Upper lobe of right lung (tissue), 1 donor: ENCODE data around the gene SSNA1. TPM values are rescaled to one million over a fixed set of nuclear protein-coding genes. Genes with fewer than 3 reads are reported as not detected.

Experiments used
- ATAC-seq: fragments of 200-7000 bp; cut with Tn5 transposase; one replicate; pipeline ENCODE4 v1.9.1; 2020; ENCODE audit warnings: mild to moderate bottlenecking, moderate library complexity
- DNase-seq: peaks from one replicate; pipeline ENCODE4 v3.0.0-alpha.2; 2020
- H3K27ac ChIP-seq: fragments of 200-600 bp; one replicate; pipeline ENCODE4 v1.8.0; 2022
- H3K27me3 ChIP-seq: fragments of 200-600 bp; one replicate; pipeline ENCODE4 v1.8.0; 2022; ENCODE audit warnings: mild to moderate bottlenecking
- H3K36me3 ChIP-seq: fragments of 200-600 bp; one replicate; pipeline ENCODE4 v1.8.0; 2022
- H3K4me1 ChIP-seq: fragments of 200-600 bp; one replicate; pipeline ENCODE4 v1.8.0; 2022
- H3K4me3 ChIP-seq: fragments of 200-600 bp; one replicate; pipeline ENCODE4 v1.8.0; 2022; ENCODE audit warnings: mild to moderate bottlenecking
- H3K9me3 ChIP-seq: fragments of 200-600 bp; one replicate; pipeline ENCODE4 v1.8.0; 2022
- intact Hi-C: fragments of 100-400 bp; cut with DNase I; formaldehyde crosslinking; loops from one replicate; pipeline ENCODE4 v1.11.0; 2022
- total RNA-seq: library from RNA; stranded (reverse); fragmentation: NEBNext Ultra II Directional; extraction: Animal tissue kit (Norgen Biotek cat#: 25700); gene quantifications from one replicate; pipeline ENCODE4 v1.2.1, GENCODE V29; 2021
- TF ChIP-seq, protein P1 (sequence below): fragments of 200-600 bp; IDR thresholded peaks from one replicate; pipeline ENCODE4 v1.8.0; 2022; ENCODE audit warnings: antibody characterized with exemption
- donor health status: DM: no; HTN: yes; CAD: no; lungs with severe emphysema.

Gene SSNA1
- total RNA-seq, 1 donor from 2014 or later = 55.5 TPM

DNA sequence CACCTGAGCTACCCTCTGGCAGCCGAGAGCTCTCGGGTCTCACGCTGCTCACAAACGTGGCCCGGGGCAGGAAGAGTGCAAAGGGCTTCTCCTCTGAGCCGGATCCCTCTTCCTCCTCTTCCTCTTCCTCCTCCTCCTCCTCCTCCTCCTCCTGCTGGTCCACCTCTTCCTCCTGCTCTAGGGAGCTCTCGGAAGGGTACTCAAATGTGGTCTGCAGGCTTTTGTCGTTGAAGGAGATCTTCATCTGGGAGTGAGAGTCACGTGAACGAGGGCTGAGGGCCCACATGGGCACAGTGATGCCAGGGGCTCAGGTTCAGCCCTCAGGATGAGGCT is 3.9 kb downstream of the SSNA1 start:
- Histone ChIP-seq H3K36me3 (peaks cover 24% of the 10 kb centered on the region), H3K4me3 (no peak overlapping the region), H3K27me3 (no peaks in the 10 kb centered on the region), H3K4me1 (peaks cover 29% of the 10 kb centered on the region), H3K27ac (no peak overlapping the region), H3K9me3 (no peaks in the 10 kb centered on the region)
- intact Hi-C loops = no loop called here
- TF ChIP-seq, protein P1, sequence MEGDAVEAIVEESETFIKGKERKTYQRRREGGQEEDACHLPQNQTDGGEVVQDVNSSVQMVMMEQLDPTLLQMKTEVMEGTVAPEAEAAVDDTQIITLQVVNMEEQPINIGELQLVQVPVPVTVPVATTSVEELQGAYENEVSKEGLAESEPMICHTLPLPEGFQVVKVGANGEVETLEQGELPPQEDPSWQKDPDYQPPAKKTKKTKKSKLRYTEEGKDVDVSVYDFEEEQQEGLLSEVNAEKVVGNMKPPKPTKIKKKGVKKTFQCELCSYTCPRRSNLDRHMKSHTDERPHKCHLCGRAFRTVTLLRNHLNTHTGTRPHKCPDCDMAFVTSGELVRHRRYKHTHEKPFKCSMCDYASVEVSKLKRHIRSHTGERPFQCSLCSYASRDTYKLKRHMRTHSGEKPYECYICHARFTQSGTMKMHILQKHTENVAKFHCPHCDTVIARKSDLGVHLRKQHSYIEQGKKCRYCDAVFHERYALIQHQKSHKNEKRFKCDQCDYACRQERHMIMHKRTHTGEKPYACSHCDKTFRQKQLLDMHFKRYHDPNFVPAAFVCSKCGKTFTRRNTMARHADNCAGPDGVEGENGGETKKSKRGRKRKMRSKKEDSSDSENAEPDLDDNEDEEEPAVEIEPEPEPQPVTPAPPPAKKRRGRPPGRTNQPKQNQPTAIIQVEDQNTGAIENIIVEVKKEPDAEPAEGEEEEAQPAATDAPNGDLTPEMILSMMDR = no peak
- no peak for DNase-seq
- no peak for ATAC-seq

DNA sequence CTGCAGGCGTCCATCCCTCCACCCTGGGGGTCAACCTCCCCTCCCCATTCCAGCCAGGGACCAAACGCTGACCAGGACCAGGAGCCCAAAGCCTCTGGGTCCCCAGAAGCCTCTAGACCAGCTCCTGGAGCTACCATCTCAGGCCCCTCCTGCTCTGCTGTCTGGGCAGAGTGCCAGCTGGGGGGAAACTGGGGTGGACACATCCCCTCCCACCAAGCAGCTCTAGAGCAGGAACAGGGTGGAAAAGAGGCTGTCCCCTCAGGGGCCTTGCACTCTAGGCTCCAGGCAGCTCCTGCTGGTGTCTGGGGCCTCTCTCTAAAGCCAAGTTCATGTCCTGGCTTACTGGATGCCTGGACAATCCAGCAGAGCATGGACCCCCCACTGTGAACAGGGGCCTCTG is 4.4 kb downstream of the SSNA1 start:
- no peaks in the 10 kb centered on the region for H3K9me3 ChIP-seq
- H3K4me1 ChIP-seq = peaks cover 25% of the 10 kb centered on the region
- ATAC-seq = no peak
- intact Hi-C loops = no loop called here
- no peaks in the 10 kb centered on the region for H3K27me3 ChIP-seq
- H3K36me3 ChIP-seq = peaks cover 24% of the 10 kb centered on the region
- DNase-seq = no peak
- H3K4me3 ChIP-seq = no peak overlapping the region
- no peak overlapping the region for H3K27ac ChIP-seq
- TF ChIP-seq, protein P1 = no peak

DNA sequence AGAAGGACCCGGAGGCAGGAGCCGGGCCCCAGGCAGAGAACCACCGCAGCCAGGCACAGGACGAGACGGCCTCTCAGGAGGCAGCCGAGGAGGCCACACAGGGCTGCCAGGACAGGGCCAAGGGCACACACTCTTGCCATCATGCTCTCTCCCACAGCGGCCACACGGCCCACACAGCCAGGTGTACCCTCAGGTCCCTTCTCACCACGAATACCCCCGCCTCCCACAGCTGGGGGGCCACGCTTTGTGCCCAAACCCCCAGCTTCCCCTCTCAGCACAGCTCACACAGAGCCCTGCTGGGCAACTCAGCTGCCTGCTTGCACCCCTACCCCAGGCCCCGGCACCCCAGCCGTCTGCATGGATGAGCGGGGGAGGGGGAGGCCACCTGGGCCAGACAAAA is 5.3 kb downstream of the SSNA1 start:
- Histone ChIP-seq H3K36me3 (peaks cover 24% of the 10 kb centered on the region), H3K4me3 (no peak overlapping the region), H3K9me3 (no peaks in the 10 kb centered on the region), H3K4me1 (peaks cover 30% of the 10 kb centered on the region), H3K27me3 (no peaks in the 10 kb centered on the region), H3K27ac (no peak overlapping the region)
- TF ChIP-seq, protein P1 = no peak
- ATAC-seq (no peak), DNase-seq (no peak)
- intact Hi-C loops = no loop called here

DNA sequence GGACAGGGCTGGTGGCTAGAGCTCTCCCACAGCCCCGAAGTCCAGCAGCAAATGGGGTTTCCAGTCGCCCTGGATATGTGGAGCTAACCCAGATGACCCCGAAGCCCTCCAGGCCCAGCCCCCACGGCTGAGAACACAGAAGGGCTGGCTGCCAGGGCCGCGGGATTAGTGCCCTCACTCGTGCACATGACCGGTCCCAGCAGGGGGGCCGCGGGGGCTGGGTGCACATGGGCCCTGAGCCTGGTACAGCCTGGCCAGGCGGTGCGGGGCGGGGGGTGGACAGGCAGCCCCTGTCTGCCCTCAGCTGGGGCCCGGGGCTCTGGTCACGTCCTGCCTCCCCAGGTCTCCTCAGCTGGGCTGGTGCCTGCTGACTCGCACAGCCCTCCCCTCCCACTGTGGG is 5.9 kb downstream of the SSNA1 start:
- TF ChIP-seq, protein P1 = no peak
- H3K4me1 ChIP-seq = peaks cover 34% of the 10 kb centered on the region
- H3K27ac ChIP-seq = no peak overlapping the region
- H3K27me3 ChIP-seq = no peaks in the 10 kb centered on the region
- H3K9me3 ChIP-seq = no peaks in the 10 kb centered on the region
- H3K4me3 ChIP-seq = no peak overlapping the region
- H3K36me3 ChIP-seq = peaks cover 24% of the 10 kb centered on the region
- intact Hi-C loops = no loop called here
- ATAC-seq = no peak
- no peak for DNase-seq

DNA sequence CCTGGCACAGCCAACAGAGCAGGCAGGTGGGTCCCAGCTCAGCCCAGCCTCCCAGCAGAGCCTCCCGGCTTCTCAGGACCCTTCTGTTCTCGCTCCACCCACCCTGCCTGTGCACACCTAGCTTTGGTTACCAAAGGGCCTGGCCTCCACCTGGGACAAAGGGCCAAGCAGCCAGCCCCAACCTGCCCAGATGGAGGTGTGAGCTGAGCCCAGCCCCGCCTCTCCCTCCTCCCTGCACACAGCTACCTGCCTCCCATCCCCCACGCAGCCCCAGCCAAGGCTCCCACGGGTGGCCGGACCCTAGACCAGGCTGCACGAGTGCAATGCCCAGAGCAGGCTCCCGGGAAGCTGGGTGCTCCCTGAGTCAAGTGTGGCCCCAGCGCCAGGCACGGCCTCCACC is 6.4 kb downstream of the SSNA1 start:
- H3K27me3 ChIP-seq = no peaks in the 10 kb centered on the region
- intact Hi-C loops = no loop called here
- TF ChIP-seq, protein P1 = no peak
- ATAC-seq (no peak), DNase-seq (no peak)
- no peak overlapping the region for H3K27ac ChIP-seq
- no peak overlapping the region for H3K4me3 ChIP-seq
- no peaks in the 10 kb centered on the region for H3K9me3 ChIP-seq
- H3K36me3 ChIP-seq = peaks cover 22% of the 10 kb centered on the region
- H3K4me1 ChIP-seq = peaks cover 34% of the 10 kb centered on the region

DNA sequence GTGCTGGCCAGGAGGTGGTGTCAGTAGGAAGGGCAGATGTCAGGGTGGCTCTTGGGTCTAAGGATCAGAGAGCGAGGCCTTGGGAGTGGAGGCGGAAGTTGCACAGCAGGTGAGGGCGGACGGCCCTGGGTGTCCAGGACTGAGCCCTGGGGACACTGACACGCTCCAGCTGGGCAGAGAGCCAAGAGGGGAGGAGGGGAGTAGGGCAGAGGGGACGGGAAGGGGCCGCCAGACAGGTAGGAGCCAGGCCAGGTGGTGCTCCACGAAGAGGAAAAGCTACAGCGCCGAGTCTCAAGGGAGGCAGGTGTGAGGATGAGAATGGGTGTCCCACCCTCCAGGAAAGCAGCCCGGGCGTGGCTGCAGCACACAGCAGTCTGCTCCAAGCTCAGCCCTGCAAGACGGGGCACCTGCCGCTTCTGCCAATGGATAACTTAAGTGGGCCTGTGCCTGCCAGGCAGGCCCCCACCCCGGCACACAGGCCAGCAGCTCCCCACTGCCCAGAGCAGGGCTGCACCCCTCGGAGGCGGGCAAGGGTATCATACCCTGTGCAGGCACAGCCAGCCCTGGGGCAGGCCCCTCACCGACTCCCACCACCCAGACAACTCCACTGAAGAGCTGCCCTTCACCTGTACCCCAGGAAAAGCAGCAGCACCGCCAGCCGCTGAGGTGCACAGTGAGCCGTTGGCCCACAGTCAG is 7.2 kb downstream of the SSNA1 start:
- peaks cover 15% of the 10 kb centered on the region for H3K36me3 ChIP-seq
- peaks cover 28% of the 10 kb centered on the region for H3K4me1 ChIP-seq
- ATAC-seq (no peak), DNase-seq (no peak)
- no peak overlapping the region for H3K27ac ChIP-seq
- no peaks in the 10 kb centered on the region for H3K9me3 ChIP-seq
- TF ChIP-seq, protein P1 = no peak
- no peak overlapping the region for H3K4me3 ChIP-seq
- intact Hi-C loops = no loop called here
- H3K27me3 ChIP-seq = no peaks in the 10 kb centered on the region
